IMR-90 (cell line): ENCODE data around the gene TTC31. TPM values are rescaled to one million over a fixed set of nuclear protein-coding genes. Genes with fewer than 3 reads are reported as not detected.
A peak's percentile ranks its signal among the peaks of the same experiment; 100 is the strongest.

Experiments
- ATAC-seq: fragments of 200-7000 bp; cut with Tn5 transposase; 2 replicates; pipeline ENCODE4 v1.9.1; 2020; ENCODE audit warnings: low read depth, mild to moderate bottlenecking, moderate library complexity
- BruUV-seq: library from RNA; stranded (reverse); fragments of 400-500 nt; replicated peaks from 2 replicates; lab custom pipeline; 2021; lab: Mats Ljungman, UMichigan
- CTCF ChIA-PET: fragments of 300-600 bp; formaldehyde crosslinking; extraction: SDS; loops from one replicate; lab custom pipeline; 2021; ENCODE audit warnings: antibody characterized with exemption; lab: Yijun Ruan, JAX
- POLR2A ChIA-PET: fragments of 300-600 bp; sonication (Branson Sonifier 250); formaldehyde crosslinking; loops from one replicate; lab custom pipeline; 2022; ENCODE audit warnings: antibody characterized with exemption; ENCODE audit not compliant: unreplicated experiment; lab: Charles Lee
- DNase-seq: peaks from one replicate; pipeline ENCODE4 v3.0.0; 2013
- H2AFZ ChIP-seq: replicated peaks from 2 replicates; pipeline ENCODE3; 2013; ENCODE audit warnings: low read length, mild to moderate bottlenecking; ENCODE audit not compliant: poor library complexity
- H2AK5ac ChIP-seq: 2 replicates; pipeline ENCODE4 v1.6.1; 2013; ENCODE audit warnings: low read depth, low read length, inconsistent platforms
- H2AK9ac ChIP-seq: replicated peaks from 2 replicates; pipeline ENCODE3; 2013; ENCODE audit warnings: mild to moderate bottlenecking, low read depth, low read length, moderate library complexity; ENCODE audit not compliant: poor library complexity
- H2BK120ac ChIP-seq: 2 replicates; pipeline ENCODE4 v1.6.1; 2013; ENCODE audit warnings: low read depth, low read length, inconsistent platforms
- H2BK15ac ChIP-seq: 3 replicates; pipeline ENCODE4 v1.6.1; 2013; ENCODE audit warnings: low read depth, low read length, inconsistent platforms
- H2BK20ac ChIP-seq: 2 replicates; pipeline ENCODE4 v1.6.1; 2013; ENCODE audit warnings: low read depth, mild to moderate bottlenecking, inconsistent platforms, low read length, moderate library complexity
- H2BK5ac ChIP-seq: 2 replicates; pipeline ENCODE4 v1.6.1; 2013; ENCODE audit warnings: mild to moderate bottlenecking, low read depth, low read length, inconsistent platforms; ENCODE audit not compliant: poor library complexity, severe bottlenecking
- H3K14ac ChIP-seq: replicated peaks from 2 replicates; pipeline ENCODE4 v1.6.1; 2013; ENCODE audit warnings: low read depth, low read length, inconsistent platforms
- H3K18ac ChIP-seq: 2 replicates; pipeline ENCODE4 v1.6.1; 2013; ENCODE audit warnings: low read depth, low read length, control low read depth
- H3K23ac ChIP-seq: 2 replicates; pipeline ENCODE4 v1.6.1; 2013; ENCODE audit warnings: low read depth, low read length, inconsistent platforms
- H3K27ac ChIP-seq: 2 replicates; pipeline ENCODE4 v1.5.1; 2013; ENCODE audit warnings: mild to moderate bottlenecking, control low read depth, low read length; ENCODE audit not compliant: insufficient read depth
- H3K27me3 ChIP-seq: 2 replicates; pipeline ENCODE4 v1.6.1; 2013; ENCODE audit warnings: low read length; ENCODE audit not compliant: control insufficient read depth, insufficient read depth
- H3K36me3 ChIP-seq: 2 replicates; pipeline ENCODE4 v1.6.1; 2013; ENCODE audit warnings: low read length, mixed read lengths; ENCODE audit not compliant: control insufficient read depth, insufficient read depth
- H3K4ac ChIP-seq: 2 replicates; pipeline ENCODE4 v1.6.1; 2013; ENCODE audit warnings: low read depth, low read length, inconsistent platforms
- H3K4me1 ChIP-seq: 2 replicates; pipeline ENCODE4 v1.6.1; 2013; ENCODE audit warnings: low read length, mixed read lengths; ENCODE audit not compliant: control insufficient read depth, insufficient read depth
- H3K4me2 ChIP-seq: 2 replicates; pipeline ENCODE4 v1.6.1; 2013; ENCODE audit warnings: low read depth, mild to moderate bottlenecking, control low read depth, low read length, moderate library complexity
- H3K4me3 ChIP-seq: 2 replicates; pipeline ENCODE4 v1.5.1; 2013; ENCODE audit warnings: low read depth, mild to moderate bottlenecking, control low read depth, low read length, moderate library complexity; ENCODE audit not compliant: insufficient read depth
- H3K56ac ChIP-seq: 2 replicates; pipeline ENCODE4 v1.6.1; 2013; ENCODE audit warnings: low read length, inconsistent platforms; ENCODE audit not compliant: insufficient read depth; ENCODE audit errors: extremely low read depth
- H3K79me1 ChIP-seq, 2 experiments: 2 replicates each; pipeline ENCODE4 v1.6.1; 2013; ENCODE audit warnings: low read length in 2 of 2, inconsistent platforms in 1 of 2, low read depth in 1 of 2
- H3K9ac ChIP-seq: 2 replicates; pipeline ENCODE4 v1.6.1; 2013; ENCODE audit warnings: low read depth, low read length, control low read depth
- H3K9me1 ChIP-seq: 2 replicates; pipeline ENCODE4 v1.6.1; 2013; ENCODE audit warnings: low read length, inconsistent platforms; ENCODE audit not compliant: insufficient read depth
- H3K9me3 ChIP-seq: 2 replicates; pipeline ENCODE4 v1.6.1; 2013; ENCODE audit warnings: low read length; ENCODE audit not compliant: control insufficient read depth, insufficient read depth
- H4K20me1 ChIP-seq: 2 replicates; pipeline ENCODE4 v1.6.1; 2013; ENCODE audit warnings: low read length, inconsistent platforms; ENCODE audit not compliant: insufficient read depth
- H4K5ac ChIP-seq: 2 replicates; pipeline ENCODE4 v1.6.1; 2013; ENCODE audit warnings: mild to moderate bottlenecking, low read depth, low read length, control low read depth
- H4K8ac ChIP-seq, 2 experiments: 2 replicates each; pipeline ENCODE4 v1.6.1; 2013; ENCODE audit warnings: low read depth in 2 of 2, low read length in 2 of 2, control low read depth in 1 of 2, inconsistent platforms in 1 of 2
- H4K91ac ChIP-seq: 2 replicates; pipeline ENCODE4 v1.6.1; 2013; ENCODE audit warnings: low read depth, low read length, inconsistent platforms; ENCODE audit not compliant: insufficient read depth
- RAD21 ChIP-seq: IDR thresholded peaks from 2 replicates; pipeline ENCODE4 v1.6.1; 2012; ENCODE audit warnings: low read length, improper control_type of control experiment
- SMC3 ChIP-seq: fragments of 150-350 bp; IDR thresholded peaks from 2 replicates; pipeline ENCODE4 v1.6.1; 2016; ENCODE audit warnings: low read depth, mild to moderate bottlenecking, antibody characterized with exemption, low read length, moderate library complexity
- WGBS, 2 experiments: methylation state at CpG; one replicate each; pipeline versions ENCODE4 v1.1.5 to v1.1.7; 2013; ENCODE audit warnings: missing lambda C conversion rate in 2 of 2; ENCODE audit not compliant: insufficient read length in 1 of 2; ENCODE audit errors: extremely low coverage in 2 of 2; 5-methylcytosine and 5-hydroxymethylcytosine counted together
- dilution Hi-C: fragments of 300-500 bp; cut with HindIII; formaldehyde crosslinking; loops from one replicate; pipeline ENCODE4 v1.14.3; 2018; ENCODE audit warnings: low sequenced_read_pairs; ENCODE audit not compliant: unreplicated experiment
- in situ Hi-C: fragments of 300-500 bp; cut with MboI; formaldehyde crosslinking; loops from 3 replicates; pipeline ENCODE4 v1.14.3; 2019; ENCODE audit warnings: low sequenced_read_pairs, inconsistent platforms, mixed read lengths
- intact Hi-C: fragments of 100-400 bp; cut with micrococcal nuclease; formaldehyde crosslinking; loops from 2 replicates; pipeline ENCODE4 v1.10.0; 2022
- polyA plus RNA-seq, 3 experiments: library from polyadenylated mRNA; depleted of rRNA; stranded (reverse); fragments of >200 nt; gene quantifications; 2 replicates each; pipeline ENCODE4 v1.2.3, GENCODE V29; 2012; ENCODE audit warnings: low replicate concordance in 1 of 3
- total RNA-seq: library from RNA; depleted of rRNA; stranded (reverse); fragments of >200 nt; gene quantifications from 2 replicates; pipeline ENCODE4 v1.2.3, GENCODE V29; 2012

TTC31 gene
- total and polyA plus RNA-seq, 2 of the 4 experiments (the other 2 are of a cell fraction): 6.3 to 18.8 TPM

GRCh38 chr2:74515271-74515980, 32.5 kb downstream of the TTC31 start:
- POLR2A ChIA-PET: no interaction called here
- H3K9me1 ChIP-seq: no peaks in the 10 kb centered on the region
- no peak overlapping the region for H3K9ac ChIP-seq
- H2BK5ac ChIP-seq: no peak overlapping the region
- no peak overlapping the region for H2BK120ac ChIP-seq
- H4K91ac ChIP-seq: no peak overlapping the region
- no peak overlapping the region for H3K56ac ChIP-seq
- no peaks in the 10 kb centered on the region for H3K79me1 ChIP-seq
- H4K5ac ChIP-seq: no peak overlapping the region
- peak overlapping the region; percentile 3 for H2AK9ac ChIP-seq
- H3K9me3 ChIP-seq: peaks cover 20% of the 10 kb centered on the region
- H2BK15ac ChIP-seq: no peak overlapping the region
- no peak for TF ChIP-seq SMC3
- no peak for TF ChIP-seq RAD21
- WGBS, 2 experiments: 11% methylated on average over 52 of the region's 60 CpGs; no CpG with 5 or more reads in 1 of the 2 experiments
- in situ Hi-C loops: no loop called here
- H3K18ac ChIP-seq: no peak overlapping the region
- 0 out of 2 replicates have a peak, but pooled peaks cover 5% of the 10 kb centered on the region for H4K20me1 ChIP-seq
- H3K4me1 ChIP-seq: no peaks in the 10 kb centered on the region
- no peak overlapping the region for H3K23ac ChIP-seq
- H3K27me3 ChIP-seq: peaks cover 90% of the 10 kb centered on the region
- no peak overlapping the region for H3K14ac ChIP-seq
- no peak overlapping the region for H4K8ac ChIP-seq
- ATAC-seq (no peak), DNase-seq (no peak)
- H3K4me2 ChIP-seq: no peak overlapping the region
- H3K36me3 ChIP-seq: no peaks in the 10 kb centered on the region
- no peak overlapping the region for H3K4ac ChIP-seq
- no peak overlapping the region for H3K4me3 ChIP-seq
- no peak overlapping the region for H2BK20ac ChIP-seq
- dilution Hi-C loops: no loop called here
- intact Hi-C loops: no loop called here
- BruUV-seq: no TSS peak
- peak overlapping the region; percentile 59 for H2AFZ ChIP-seq
- H2AK5ac ChIP-seq: no peak overlapping the region
- no peak overlapping the region for H3K27ac ChIP-seq
- CTCF ChIA-PET: no interaction called here
